ENCODE data around the gene RNF130. TPM values are rescaled to one million over a fixed set of nuclear protein-coding genes. Genes with fewer than 3 reads are reported as not detected.

The RNF130 gene
- total RNA-seq, 1 experiment from 2014 or later, result 58.5 TPM

DNA sequence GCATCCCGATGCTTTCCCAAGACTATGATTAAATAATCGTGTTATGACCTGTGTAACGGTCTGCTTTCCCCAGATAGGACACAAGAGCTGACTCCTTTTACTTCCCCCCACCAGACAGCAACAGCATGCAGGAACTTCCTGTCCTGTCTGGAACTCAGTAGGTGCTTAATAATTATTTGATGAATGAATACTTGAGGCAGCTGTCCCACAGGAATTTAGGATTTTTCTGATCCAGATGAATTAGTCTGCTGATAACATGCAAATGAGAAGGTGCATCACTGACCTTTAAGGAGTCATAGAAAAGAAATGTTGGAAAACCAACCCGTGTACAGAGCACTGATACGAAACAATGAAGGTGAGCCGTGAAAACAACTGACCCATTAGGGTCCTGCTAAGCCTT is 12.2 kb downstream of the RNF130 start:
- no peaks in the 10 kb centered on the region for H3K9me3 Mint-ChIP-seq
- no peaks in the 10 kb centered on the region for H3K27me3 Mint-ChIP-seq (ENCODE audit: low read depth)
- TF ChIP-seq, protein P1, sequence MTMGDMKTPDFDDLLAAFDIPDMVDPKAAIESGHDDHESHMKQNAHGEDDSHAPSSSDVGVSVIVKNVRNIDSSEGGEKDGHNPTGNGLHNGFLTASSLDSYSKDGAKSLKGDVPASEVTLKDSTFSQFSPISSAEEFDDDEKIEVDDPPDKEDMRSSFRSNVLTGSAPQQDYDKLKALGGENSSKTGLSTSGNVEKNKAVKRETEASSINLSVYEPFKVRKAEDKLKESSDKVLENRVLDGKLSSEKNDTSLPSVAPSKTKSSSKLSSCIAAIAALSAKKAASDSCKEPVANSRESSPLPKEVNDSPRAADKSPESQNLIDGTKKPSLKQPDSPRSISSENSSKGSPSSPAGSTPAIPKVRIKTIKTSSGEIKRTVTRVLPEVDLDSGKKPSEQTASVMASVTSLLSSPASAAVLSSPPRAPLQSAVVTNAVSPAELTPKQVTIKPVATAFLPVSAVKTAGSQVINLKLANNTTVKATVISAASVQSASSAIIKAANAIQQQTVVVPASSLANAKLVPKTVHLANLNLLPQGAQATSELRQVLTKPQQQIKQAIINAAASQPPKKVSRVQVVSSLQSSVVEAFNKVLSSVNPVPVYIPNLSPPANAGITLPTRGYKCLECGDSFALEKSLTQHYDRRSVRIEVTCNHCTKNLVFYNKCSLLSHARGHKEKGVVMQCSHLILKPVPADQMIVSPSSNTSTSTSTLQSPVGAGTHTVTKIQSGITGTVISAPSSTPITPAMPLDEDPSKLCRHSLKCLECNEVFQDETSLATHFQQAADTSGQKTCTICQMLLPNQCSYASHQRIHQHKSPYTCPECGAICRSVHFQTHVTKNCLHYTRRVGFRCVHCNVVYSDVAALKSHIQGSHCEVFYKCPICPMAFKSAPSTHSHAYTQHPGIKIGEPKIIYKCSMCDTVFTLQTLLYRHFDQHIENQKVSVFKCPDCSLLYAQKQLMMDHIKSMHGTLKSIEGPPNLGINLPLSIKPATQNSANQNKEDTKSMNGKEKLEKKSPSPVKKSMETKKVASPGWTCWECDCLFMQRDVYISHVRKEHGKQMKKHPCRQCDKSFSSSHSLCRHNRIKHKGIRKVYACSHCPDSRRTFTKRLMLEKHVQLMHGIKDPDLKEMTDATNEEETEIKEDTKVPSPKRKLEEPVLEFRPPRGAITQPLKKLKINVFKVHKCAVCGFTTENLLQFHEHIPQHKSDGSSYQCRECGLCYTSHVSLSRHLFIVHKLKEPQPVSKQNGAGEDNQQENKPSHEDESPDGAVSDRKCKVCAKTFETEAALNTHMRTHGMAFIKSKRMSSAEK (CRISPR knock-in tag; IDR thresholded peaks at IDR 0.05; ENCODE audit: borderline replicate concordance), result no peak
- TF ChIP-seq GABPB1 (CRISPR knock-in tag; IDR thresholded peaks at IDR 0.05), result no peak
- peak overlapping the region; percentile 71 for H3K27ac Mint-ChIP-seq
- H3K4me3 Mint-ChIP-seq, result no peak overlapping the region
- POLR2A ChIA-PET, result no interaction called here
- H3K4me1 Mint-ChIP-seq, result peaks cover 76% of the 10 kb centered on the region
- DNase-seq (ENCODE audit: low spot score), result no peak
- CTCF ChIA-PET, result interaction anchor here (0.9 kb wide), 1 partner anchor 32 kb away, joined by 4 read pairs; no protein-coding TSS in a partner anchor
- H3K36me3 Mint-ChIP-seq, result no peaks in the 10 kb centered on the region
- no peak for ATAC-seq

DNA sequence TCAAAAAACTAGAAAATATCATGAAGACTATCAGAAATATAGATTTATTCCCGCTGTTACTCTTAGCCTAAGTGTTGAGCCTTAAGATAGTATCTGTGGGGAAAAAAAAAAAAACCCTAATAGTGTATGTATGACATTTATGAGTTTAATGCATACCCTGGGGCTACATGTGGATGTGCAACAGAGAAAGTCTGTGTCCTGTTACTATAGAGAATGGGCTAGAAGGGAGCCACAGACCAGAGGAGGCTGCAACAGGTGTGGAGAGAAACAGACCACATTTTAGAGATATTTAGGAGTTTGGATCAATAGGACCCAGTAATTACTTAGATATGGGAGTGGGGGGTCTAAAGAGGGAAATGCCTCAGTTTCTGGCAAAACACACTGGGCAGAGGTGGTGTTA is 15.4 kb downstream of the RNF130 start:
- TF ChIP-seq PRRX2 (CRISPR knock-in tag; IDR thresholded peaks at IDR 0.05) (no peak), TEAD4 (CRISPR knock-in tag; IDR thresholded peaks at IDR 0.05) (no peak)
- TF ChIP-seq, protein P2, sequence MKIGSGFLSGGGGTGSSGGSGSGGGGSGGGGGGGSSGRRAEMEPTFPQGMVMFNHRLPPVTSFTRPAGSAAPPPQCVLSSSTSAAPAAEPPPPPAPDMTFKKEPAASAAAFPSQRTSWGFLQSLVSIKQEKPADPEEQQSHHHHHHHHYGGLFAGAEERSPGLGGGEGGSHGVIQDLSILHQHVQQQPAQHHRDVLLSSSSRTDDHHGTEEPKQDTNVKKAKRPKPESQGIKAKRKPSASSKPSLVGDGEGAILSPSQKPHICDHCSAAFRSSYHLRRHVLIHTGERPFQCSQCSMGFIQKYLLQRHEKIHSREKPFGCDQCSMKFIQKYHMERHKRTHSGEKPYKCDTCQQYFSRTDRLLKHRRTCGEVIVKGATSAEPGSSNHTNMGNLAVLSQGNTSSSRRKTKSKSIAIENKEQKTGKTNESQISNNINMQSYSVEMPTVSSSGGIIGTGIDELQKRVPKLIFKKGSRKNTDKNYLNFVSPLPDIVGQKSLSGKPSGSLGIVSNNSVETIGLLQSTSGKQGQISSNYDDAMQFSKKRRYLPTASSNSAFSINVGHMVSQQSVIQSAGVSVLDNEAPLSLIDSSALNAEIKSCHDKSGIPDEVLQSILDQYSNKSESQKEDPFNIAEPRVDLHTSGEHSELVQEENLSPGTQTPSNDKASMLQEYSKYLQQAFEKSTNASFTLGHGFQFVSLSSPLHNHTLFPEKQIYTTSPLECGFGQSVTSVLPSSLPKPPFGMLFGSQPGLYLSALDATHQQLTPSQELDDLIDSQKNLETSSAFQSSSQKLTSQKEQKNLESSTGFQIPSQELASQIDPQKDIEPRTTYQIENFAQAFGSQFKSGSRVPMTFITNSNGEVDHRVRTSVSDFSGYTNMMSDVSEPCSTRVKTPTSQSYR (CRISPR knock-in tag; IDR thresholded peaks at IDR 0.05), result no peak
- TF ChIP-seq, protein P3, sequence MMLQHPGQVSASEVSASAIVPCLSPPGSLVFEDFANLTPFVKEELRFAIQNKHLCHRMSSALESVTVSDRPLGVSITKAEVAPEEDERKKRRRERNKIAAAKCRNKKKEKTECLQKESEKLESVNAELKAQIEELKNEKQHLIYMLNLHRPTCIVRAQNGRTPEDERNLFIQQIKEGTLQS (CRISPR knock-in tag; conservative IDR thresholded peaks at IDR 0.05), result no peak
- TF ChIP-seq, protein P4, sequence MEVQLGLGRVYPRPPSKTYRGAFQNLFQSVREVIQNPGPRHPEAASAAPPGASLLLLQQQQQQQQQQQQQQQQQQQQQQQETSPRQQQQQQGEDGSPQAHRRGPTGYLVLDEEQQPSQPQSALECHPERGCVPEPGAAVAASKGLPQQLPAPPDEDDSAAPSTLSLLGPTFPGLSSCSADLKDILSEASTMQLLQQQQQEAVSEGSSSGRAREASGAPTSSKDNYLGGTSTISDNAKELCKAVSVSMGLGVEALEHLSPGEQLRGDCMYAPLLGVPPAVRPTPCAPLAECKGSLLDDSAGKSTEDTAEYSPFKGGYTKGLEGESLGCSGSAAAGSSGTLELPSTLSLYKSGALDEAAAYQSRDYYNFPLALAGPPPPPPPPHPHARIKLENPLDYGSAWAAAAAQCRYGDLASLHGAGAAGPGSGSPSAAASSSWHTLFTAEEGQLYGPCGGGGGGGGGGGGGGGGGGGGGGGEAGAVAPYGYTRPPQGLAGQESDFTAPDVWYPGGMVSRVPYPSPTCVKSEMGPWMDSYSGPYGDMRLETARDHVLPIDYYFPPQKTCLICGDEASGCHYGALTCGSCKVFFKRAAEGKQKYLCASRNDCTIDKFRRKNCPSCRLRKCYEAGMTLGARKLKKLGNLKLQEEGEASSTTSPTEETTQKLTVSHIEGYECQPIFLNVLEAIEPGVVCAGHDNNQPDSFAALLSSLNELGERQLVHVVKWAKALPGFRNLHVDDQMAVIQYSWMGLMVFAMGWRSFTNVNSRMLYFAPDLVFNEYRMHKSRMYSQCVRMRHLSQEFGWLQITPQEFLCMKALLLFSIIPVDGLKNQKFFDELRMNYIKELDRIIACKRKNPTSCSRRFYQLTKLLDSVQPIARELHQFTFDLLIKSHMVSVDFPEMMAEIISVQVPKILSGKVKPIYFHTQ (CRISPR knock-in tag; IDR thresholded peaks at IDR 0.05), result no peak
- TF ChIP-seq, protein P5, sequence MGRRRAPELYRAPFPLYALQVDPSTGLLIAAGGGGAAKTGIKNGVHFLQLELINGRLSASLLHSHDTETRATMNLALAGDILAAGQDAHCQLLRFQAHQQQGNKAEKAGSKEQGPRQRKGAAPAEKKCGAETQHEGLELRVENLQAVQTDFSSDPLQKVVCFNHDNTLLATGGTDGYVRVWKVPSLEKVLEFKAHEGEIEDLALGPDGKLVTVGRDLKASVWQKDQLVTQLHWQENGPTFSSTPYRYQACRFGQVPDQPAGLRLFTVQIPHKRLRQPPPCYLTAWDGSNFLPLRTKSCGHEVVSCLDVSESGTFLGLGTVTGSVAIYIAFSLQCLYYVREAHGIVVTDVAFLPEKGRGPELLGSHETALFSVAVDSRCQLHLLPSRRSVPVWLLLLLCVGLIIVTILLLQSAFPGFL (CRISPR knock-in tag; IDR thresholded peaks at IDR 0.05; ENCODE audit: borderline replicate concordance), result no peak
- TF ChIP-seq, protein P6, sequence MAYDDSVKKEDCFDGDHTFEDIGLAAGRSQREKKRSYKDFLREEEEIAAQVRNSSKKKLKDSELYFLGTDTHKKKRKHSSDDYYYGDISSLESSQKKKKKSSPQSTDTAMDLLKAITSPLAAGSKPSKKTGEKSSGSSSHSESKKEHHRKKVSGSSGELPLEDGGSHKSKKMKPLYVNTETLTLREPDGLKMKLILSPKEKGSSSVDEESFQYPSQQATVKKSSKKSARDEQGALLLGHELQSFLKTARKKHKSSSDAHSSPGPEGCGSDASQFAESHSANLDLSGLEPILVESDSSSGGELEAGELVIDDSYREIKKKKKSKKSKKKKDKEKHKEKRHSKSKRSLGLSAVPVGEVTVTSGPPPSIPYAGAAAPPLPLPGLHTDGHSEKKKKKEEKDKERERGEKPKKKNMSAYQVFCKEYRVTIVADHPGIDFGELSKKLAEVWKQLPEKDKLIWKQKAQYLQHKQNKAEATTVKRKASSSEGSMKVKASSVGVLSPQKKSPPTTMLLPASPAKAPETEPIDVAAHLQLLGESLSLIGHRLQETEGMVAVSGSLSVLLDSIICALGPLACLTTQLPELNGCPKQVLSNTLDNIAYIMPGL (CRISPR knock-in tag; IDR thresholded peaks at IDR 0.05), result no peak
- CTCF ChIA-PET, result no interaction called here

More for the DNA sequence above, 15.4 kb downstream of the RNF130 start:
- DNase-seq (ENCODE audit: low spot score), result no peak
- H3K36me3 Mint-ChIP-seq, result no peaks in the 10 kb centered on the region
- peaks cover 77% of the 10 kb centered on the region for H3K4me1 Mint-ChIP-seq
- no peak for ATAC-seq
- H3K27me3 Mint-ChIP-seq (ENCODE audit: low read depth), result no peaks in the 10 kb centered on the region
- no peaks in the 10 kb centered on the region for H3K9me3 Mint-ChIP-seq
- POLR2A ChIA-PET, result no interaction called here
- H3K4me3 Mint-ChIP-seq, result no peak overlapping the region
- peak overlapping the region; percentile 77 for H3K27ac Mint-ChIP-seq
